Activated CD8-positive, alpha-beta memory T cell treated with anti-CD3 and anti-CD28 coated beads, Interleukin-2, amount 50 U/mL, for 48 hours (primary cell): ENCODE measurements around the gene MIGA2.
A peak's percentile ranks its signal among the peaks of the same experiment; 100 is the strongest.

Experiments used
- DNase-seq: peaks from one replicate; pipeline ENCODE4 v3.0.0-alpha.2; 2020

Gene MIGA2

GRCh38 chr9:129040113-129040643 lies 3.8 kb downstream of the MIGA2 start:
- no peak for DNase-seq

GRCh38 chr9:129042016-129042415 lies 5.6 kb downstream of the MIGA2 start:
- DNase-seq: no peak

GRCh38 chr9:129052592-129052991 lies 16.2 kb downstream of the MIGA2 start:
- DNase-seq: no peak

GRCh38 chr9:129053020-129053419 lies 16.6 kb downstream of the MIGA2 start:
- DNase-seq: no peak

- DNase-seq: no peak
Measured at GRCh38 chr9:129054163-129054851, 17.9 kb downstream of the MIGA2 start.

GRCh38 chr9:129058965-129059795 lies 22.8 kb downstream of the MIGA2 start:
- DNase-seq: no peak

- no peak for DNase-seq
Measured at GRCh38 chr9:129059796-129060785, 23.7 kb downstream of the MIGA2 start.

- no peak for DNase-seq
Measured at GRCh38 chr9:129060991-129061390, 24.6 kb downstream of the MIGA2 start.

GRCh38 chr9:129063061-129063460 lies 26.6 kb downstream of the MIGA2 start:
- no peak for DNase-seq

- no peak for DNase-seq
Measured at GRCh38 chr9:129064499-129064908, 28.1 kb downstream of the MIGA2 start.

GRCh38 chr9:129068110-129068509 lies 31.7 kb downstream of the MIGA2 start:
- DNase-seq: no peak

GRCh38 chr9:129068990-129069861 lies 32.8 kb downstream of the MIGA2 start:
- peak; percentile 78 for DNase-seq

- no peak for DNase-seq
Measured at GRCh38 chr9:129069862-129070641, 33.6 kb downstream of the MIGA2 start.

GRCh38 chr9:129070696-129071525 lies 34.5 kb downstream of the MIGA2 start:
- DNase-seq: no peak

GRCh38 chr9:129071526-129072126 lies 35.2 kb downstream of the MIGA2 start:
- no peak for DNase-seq

- DNase-seq: no peak
Measured at GRCh38 chr9:129072171-129072570, 35.7 kb downstream of the MIGA2 start.

- no peak for DNase-seq
Measured at GRCh38 chr9:129073404-129073803, 37.0 kb downstream of the MIGA2 start.

GRCh38 chr9:129074106-129074505 lies 37.7 kb downstream of the MIGA2 start:
- DNase-seq: no peak

GRCh38 chr9:129075996-129076639 lies 39.7 kb downstream of the MIGA2 start:
- DNase-seq: no peak
